RWPE2 (cell line): Measurements from ENCODE around the gene AQP6.

Source experiments
- ATAC-seq: fragments of 200-7000 bp; cut with Tn5 transposase; 3 replicates; pipeline ENCODE4 v1.9.1; 2021; ENCODE audit warnings: low read depth
- DNase-seq: peaks from one replicate; pipeline ENCODE4 v3.0.0-alpha.2; 2020; ENCODE audit warnings: low spot score
- H3K27ac ChIP-seq: fragments of 450-650 bp; 2 replicates; pipeline ENCODE4 v1.5.1; 2017; ENCODE audit warnings: mild to moderate bottlenecking; ENCODE audit not compliant: poor library complexity, severe bottlenecking
- H3K27me3 ChIP-seq: fragments of 250-450 bp; sonication (Bioruptor Pico); 2 replicates; pipeline ENCODE4 v1.5.1; 2021; ENCODE audit warnings: mild to moderate bottlenecking, moderate library complexity; ENCODE audit not compliant: insufficient read depth, poor library complexity, severe bottlenecking
- H3K36me3 ChIP-seq: fragments of 250-450 bp; sonication (Bioruptor Pico); 2 replicates; pipeline ENCODE4 v1.5.1; 2020; ENCODE audit warnings: low read depth, mild to moderate bottlenecking, moderate library complexity
- H3K4me1 ChIP-seq: fragments of 250-450 bp; sonication (Bioruptor Pico); 2 replicates; pipeline ENCODE4 v1.5.1; 2021; ENCODE audit warnings: mild to moderate bottlenecking, moderate library complexity; ENCODE audit not compliant: insufficient read depth, poor library complexity, severe bottlenecking
- H3K4me3 ChIP-seq: fragments of 250-450 bp; sonication (Bioruptor Pico); 2 replicates; pipeline ENCODE4 v1.5.1; 2021; ENCODE audit warnings: mild to moderate bottlenecking, moderate library complexity; ENCODE audit not compliant: severe bottlenecking
- H3K9me3 ChIP-seq: fragments of 250-450 bp; sonication (Bioruptor Pico); 2 replicates; pipeline ENCODE4 v1.5.1; 2021; ENCODE audit warnings: mild to moderate bottlenecking, moderate library complexity; ENCODE audit not compliant: severe bottlenecking
- TF ChIP-seq, protein P1 (sequence below): fragments of 450-650 bp; IDR thresholded peaks from one replicate; pipeline ENCODE4 v1.5.1; 2017; ENCODE audit warnings: mild to moderate bottlenecking, moderate library complexity; ENCODE audit not compliant: poor library complexity, severe bottlenecking

The AQP6 gene

DNA sequence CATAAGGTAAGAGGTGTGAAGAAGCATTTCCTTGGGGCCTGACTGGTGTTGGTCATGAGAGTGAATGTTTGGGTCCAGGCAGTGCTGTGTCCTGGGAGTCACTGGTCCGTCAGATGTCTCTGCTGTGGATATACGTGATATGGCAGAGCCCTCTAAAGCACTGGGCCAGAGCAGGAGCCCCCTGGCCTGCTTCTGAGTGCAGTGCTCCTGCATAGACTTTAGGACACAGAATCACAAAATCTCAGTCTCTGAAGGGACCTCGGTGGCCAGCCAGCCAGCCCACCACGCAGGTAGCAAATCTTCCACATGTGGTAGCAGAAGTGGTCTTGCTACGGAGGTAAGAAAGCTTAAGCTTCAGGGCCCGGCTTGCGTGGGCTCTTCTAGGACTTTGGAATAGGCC, 40.7 kb upstream of the AQP6 start:
- peaks cover 2% of the 10 kb centered on the region for H3K4me1 ChIP-seq
- TF ChIP-seq, protein P1, sequence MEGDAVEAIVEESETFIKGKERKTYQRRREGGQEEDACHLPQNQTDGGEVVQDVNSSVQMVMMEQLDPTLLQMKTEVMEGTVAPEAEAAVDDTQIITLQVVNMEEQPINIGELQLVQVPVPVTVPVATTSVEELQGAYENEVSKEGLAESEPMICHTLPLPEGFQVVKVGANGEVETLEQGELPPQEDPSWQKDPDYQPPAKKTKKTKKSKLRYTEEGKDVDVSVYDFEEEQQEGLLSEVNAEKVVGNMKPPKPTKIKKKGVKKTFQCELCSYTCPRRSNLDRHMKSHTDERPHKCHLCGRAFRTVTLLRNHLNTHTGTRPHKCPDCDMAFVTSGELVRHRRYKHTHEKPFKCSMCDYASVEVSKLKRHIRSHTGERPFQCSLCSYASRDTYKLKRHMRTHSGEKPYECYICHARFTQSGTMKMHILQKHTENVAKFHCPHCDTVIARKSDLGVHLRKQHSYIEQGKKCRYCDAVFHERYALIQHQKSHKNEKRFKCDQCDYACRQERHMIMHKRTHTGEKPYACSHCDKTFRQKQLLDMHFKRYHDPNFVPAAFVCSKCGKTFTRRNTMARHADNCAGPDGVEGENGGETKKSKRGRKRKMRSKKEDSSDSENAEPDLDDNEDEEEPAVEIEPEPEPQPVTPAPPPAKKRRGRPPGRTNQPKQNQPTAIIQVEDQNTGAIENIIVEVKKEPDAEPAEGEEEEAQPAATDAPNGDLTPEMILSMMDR, result no peak
- no peak overlapping the region for H3K4me3 ChIP-seq
- H3K27me3 ChIP-seq, result no peaks in the 10 kb centered on the region
- DNase-seq, result no peak
- no peak overlapping the region for H3K27ac ChIP-seq
- no peak for ATAC-seq
- H3K9me3 ChIP-seq, result no peaks in the 10 kb centered on the region
- no peaks in the 10 kb centered on the region for H3K36me3 ChIP-seq

DNA sequence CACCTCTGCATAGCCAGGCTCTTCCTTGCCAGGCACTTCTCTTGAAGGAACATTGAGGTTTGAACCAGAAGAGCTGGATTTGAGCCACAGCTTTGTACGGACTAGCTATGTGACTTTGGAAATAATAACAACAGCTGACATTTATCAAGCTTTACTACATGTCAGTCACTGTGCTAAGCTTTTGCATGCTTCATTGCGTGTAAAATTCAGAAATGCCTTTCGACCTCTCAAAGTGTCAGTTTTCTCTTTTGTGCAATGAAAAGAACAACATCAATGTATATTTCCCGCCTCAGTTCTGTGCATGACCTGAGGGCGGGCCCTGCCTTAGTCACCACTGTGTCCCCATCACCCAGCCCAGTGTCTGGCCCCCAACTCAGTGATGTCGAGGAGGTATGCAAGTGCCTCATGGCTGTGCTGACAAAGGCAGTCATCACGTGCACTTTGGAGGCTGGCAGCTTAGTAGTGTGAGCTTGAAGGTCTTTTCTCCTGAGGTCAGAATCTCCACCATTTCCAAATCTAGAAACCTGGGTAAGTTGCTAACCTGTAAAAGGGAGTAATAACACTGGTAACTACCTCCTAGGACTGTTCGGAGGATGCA, 40.1 kb upstream of the AQP6 start:
- H3K36me3 ChIP-seq, result no peaks in the 10 kb centered on the region
- peaks cover 7% of the 10 kb centered on the region for H3K4me1 ChIP-seq
- no peak overlapping the region for H3K4me3 ChIP-seq
- H3K9me3 ChIP-seq, result no peaks in the 10 kb centered on the region
- H3K27me3 ChIP-seq, result no peaks in the 10 kb centered on the region
- no peak overlapping the region for H3K27ac ChIP-seq
- no peak for DNase-seq
- no peak for ATAC-seq
- TF ChIP-seq, protein P1, result no peak

DNA sequence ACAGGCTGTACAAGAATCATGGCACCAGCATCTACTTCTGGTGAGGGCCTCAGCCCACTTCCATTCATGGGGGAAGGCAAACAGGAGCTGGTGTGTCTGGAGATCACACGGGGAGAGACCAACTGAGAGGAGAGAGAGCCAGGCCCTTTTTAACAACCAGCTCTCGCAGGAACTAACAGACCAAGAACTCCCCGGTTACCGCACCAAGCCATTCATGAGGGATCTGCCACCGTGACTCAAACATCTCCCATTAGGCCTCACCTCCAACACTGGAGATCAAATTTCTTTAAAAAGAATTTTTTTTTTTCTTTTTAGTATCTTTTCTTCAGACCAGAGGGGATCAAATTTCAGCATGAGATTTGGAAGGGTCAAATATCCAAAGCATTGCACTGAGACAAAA, 39.0 kb upstream of the AQP6 start:
- H3K9me3 ChIP-seq, result no peaks in the 10 kb centered on the region
- no peak for DNase-seq
- no peak for ATAC-seq
- no peaks in the 10 kb centered on the region for H3K36me3 ChIP-seq
- H3K4me1 ChIP-seq, result peaks cover 7% of the 10 kb centered on the region
- TF ChIP-seq, protein P1, result no peak
- no peak overlapping the region for H3K4me3 ChIP-seq
- no peak overlapping the region for H3K27ac ChIP-seq
- H3K27me3 ChIP-seq, result no peaks in the 10 kb centered on the region

DNA sequence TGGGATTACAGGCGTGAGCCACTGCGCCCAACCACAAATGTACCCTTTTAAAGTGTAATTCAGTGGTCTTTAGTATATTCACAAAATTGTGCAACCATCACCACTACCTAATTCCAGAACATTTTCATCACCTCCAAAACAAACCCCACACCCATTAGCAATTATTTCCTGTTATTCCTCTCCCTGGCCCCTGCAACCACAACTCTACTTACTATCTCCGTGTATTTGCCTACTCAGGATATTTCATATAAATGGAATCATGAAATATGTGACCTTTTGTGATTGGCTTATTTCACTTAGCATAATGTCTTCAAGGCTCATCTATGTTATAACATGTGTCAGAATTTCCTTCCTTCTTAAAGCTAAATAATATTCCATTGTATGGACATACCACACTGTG, 38.2 kb upstream of the AQP6 start:
- no peaks in the 10 kb centered on the region for H3K36me3 ChIP-seq
- ATAC-seq (no peak), DNase-seq (no peak)
- H3K4me3 ChIP-seq, result no peak overlapping the region
- no peaks in the 10 kb centered on the region for H3K9me3 ChIP-seq
- no peaks in the 10 kb centered on the region for H3K27me3 ChIP-seq
- peaks cover 7% of the 10 kb centered on the region for H3K4me1 ChIP-seq
- no peak overlapping the region for H3K27ac ChIP-seq
- TF ChIP-seq, protein P1, result no peak

DNA sequence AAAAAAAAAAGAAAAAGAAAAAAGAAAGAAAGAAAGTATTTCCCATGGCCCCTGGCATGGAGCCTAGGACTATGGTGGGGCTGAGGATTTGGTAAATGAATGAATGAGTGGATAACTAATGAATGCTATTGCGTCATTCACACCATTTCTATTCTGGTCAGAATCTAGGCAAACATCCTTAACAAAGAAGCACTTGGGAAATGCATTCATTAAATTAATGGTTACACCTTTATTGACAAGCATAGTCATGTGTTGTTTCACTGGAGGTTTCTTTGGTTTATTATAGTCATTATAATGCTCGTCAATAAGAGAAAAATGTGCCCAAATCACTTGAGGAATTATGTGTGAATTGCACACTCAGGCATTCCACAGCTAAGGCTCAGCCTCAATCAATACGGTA, 35.8 kb upstream of the AQP6 start:
- ATAC-seq (no peak), DNase-seq (no peak)
- Histone ChIP-seq H3K4me1 (peaks cover 7% of the 10 kb centered on the region), H3K27ac (peak overlapping the region; percentile 43), H3K36me3 (no peaks in the 10 kb centered on the region), H3K9me3 (no peaks in the 10 kb centered on the region), H3K27me3 (no peaks in the 10 kb centered on the region), H3K4me3 (no peak overlapping the region)
- TF ChIP-seq, protein P1, result no peak
